ENCODE results near the gene NXN.

GRCh38 chr17:913207-913606 is 66.4 kb downstream of the NXN start:
- TF ChIP-seq POLR2AphosphoS5 (IDR thresholded peaks at IDR 0.05; ENCODE audit: low read depth, low read length): no peak
- TF ChIP-seq CTCF (IDR thresholded peaks at IDR 0.05): no peak
- TF ChIP-seq REST (IDR thresholded peaks at IDR 0.05; ENCODE audit: insufficient read depth in 1 of 2, low read depth in 2 of 2, low read length in 1 of 2): no peak
- TF ChIP-seq SIN3A (IDR thresholded peaks at IDR 0.05; ENCODE audit: borderline replicate concordance, insufficient read depth, low read depth, low read length): no peak
- no peak for TF ChIP-seq TCF7L2 (IDR thresholded peaks at IDR 0.05; ENCODE audit: low read depth, low read length)

Data from Panc1 (cell line).